HepG2 (cell line): Measurements from ENCODE around the gene GLRA3.

Source experiments
- ATF2 ChIP-seq: sonication (generic); formaldehyde crosslinking; IDR thresholded peaks from 2 replicates; pipeline ENCODE4 v1.4.0; 2020; ENCODE audit warnings: missing genetic modification reagents
- ATF3 ChIP-seq: sonication (generic); formaldehyde crosslinking; IDR thresholded peaks from 2 replicates; pipeline ENCODE4 v1.4.0; 2020; ENCODE audit warnings: missing genetic modification reagents
- BHLHE40 ChIP-seq: IDR thresholded peaks from 2 replicates; pipeline ENCODE4 v1.6.1; 2011; ENCODE audit warnings: low read length, improper control_type of control experiment
- E2F1 ChIP-seq: sonication (generic); formaldehyde crosslinking; IDR thresholded peaks from 2 replicates; pipeline ENCODE4 v1.5.0; 2020; ENCODE audit warnings: missing genetic modification reagents
- GLI4 ChIP-seq: sonication (generic); formaldehyde crosslinking; IDR thresholded peaks from 2 replicates; pipeline ENCODE4 v1.5.1; 2020; ENCODE audit warnings: missing genetic modification reagents, mild to moderate bottlenecking, moderate library complexity, borderline replicate concordance
- MXI1 ChIP-seq: IDR thresholded peaks from 3 replicates; pipeline ENCODE4 v1.6.1; 2012; ENCODE audit warnings: low read depth, low read length, inconsistent platforms, borderline replicate concordance
- MZF1 ChIP-seq: sonication (generic); formaldehyde crosslinking; IDR thresholded peaks from 2 replicates; pipeline ENCODE4 v1.8.1; 2023; ENCODE audit warnings: mild to moderate bottlenecking, missing genetic modification reagents, borderline replicate concordance
- POLR2A ChIP-seq, 2 experiments: IDR thresholded peaks; 2 replicates each; pipeline ENCODE4 v1.6.1; 2011; ENCODE audit warnings: low read depth in 2 of 2, low read length in 2 of 2, mild to moderate bottlenecking in 1 of 2, moderate library complexity in 1 of 2; ENCODE audit not compliant: insufficient read depth in 1 of 2
- TGIF2 ChIP-seq: IDR thresholded peaks from 2 replicates; pipeline ENCODE4 v1.6.1; 2016; ENCODE audit warnings: control low read depth, missing compliant biosample characterization
- ZNF292 ChIP-seq: sonication (generic); formaldehyde crosslinking; IDR thresholded peaks from 2 replicates; pipeline ENCODE4 v1.8.1; 2022; ENCODE audit warnings: mild to moderate bottlenecking, low read depth, missing genetic modification reagents, borderline replicate concordance
- ZNF883 ChIP-seq: sonication (generic); formaldehyde crosslinking; IDR thresholded peaks from 2 replicates; pipeline ENCODE4 v1.5.1; 2020; ENCODE audit warnings: mild to moderate bottlenecking, missing genetic modification reagents; ENCODE audit errors: not compliant biosample characterization
- ZSCAN5A ChIP-seq: sonication (generic); formaldehyde crosslinking; IDR thresholded peaks from 2 replicates; pipeline ENCODE4 v1.8.0; 2022; ENCODE audit warnings: mild to moderate bottlenecking, missing genetic modification reagents, borderline replicate concordance

- TF ChIP-seq E2F1 (no peak), ZSCAN5A (no peak), ATF3 (CRISPR knock-in tag) (no peak), GLI4 (CRISPR knock-in tag) (no peak), ZNF292 (CRISPR knock-in tag) (no peak), TGIF2 (CRISPR knock-in tag) (no peak), ZNF883 (CRISPR knock-in tag) (no peak), BHLHE40 (no peak), MZF1 (CRISPR knock-in tag) (no peak), ATF2 (CRISPR knock-in tag) (no peak), MXI1 (no peak), POLR2A (IDR thresholded peaks at IDR 0.05; ENCODE audit: insufficient read depth in 1 of 2, low read depth in 2 of 2, low read length in 2 of 2) (no peak)
Observed at GRCh38 chr4:174702979-174703478, 126.0 kb downstream of the GLRA3 start.
